ENCODE data around the gene NHLRC4.

NHLRC4 gene

GRCh38 chr16:525123-525519 lies 41.7 kb upstream of the NHLRC4 start:
- peaks cover 40% of the 10 kb centered on the region for H3K4me1 ChIP-seq (ENCODE audit: control insufficient read depth, insufficient read depth, low read length)
- no peak overlapping the region for H3K27ac ChIP-seq (ENCODE audit: low read length)
- H3K9me3 ChIP-seq (ENCODE audit: control insufficient read depth in 2 of 2, low read length in 2 of 2): no peaks in the 10 kb centered on the region
- H3K36me3 ChIP-seq (ENCODE audit: control insufficient read depth in 2 of 2, insufficient read depth in 2 of 2, low read length in 2 of 2): peaks cover 6 to 9% of the 10 kb centered on the region in 2 donors
- H3K27me3 ChIP-seq (ENCODE audit: control insufficient read depth in 1 of 2, insufficient read depth in 2 of 2, low read length in 2 of 2): no peaks in the 10 kb centered on the region
- H3K4me3 ChIP-seq (ENCODE audit: low read length in 2 of 2): peak overlapping the region in 1 of 2 donors; percentile 85
- H3K9ac ChIP-seq (ENCODE audit: low read length in 2 of 2): no peak overlapping the region

GRCh38 chr16:525520-526180 lies 41.2 kb upstream of the NHLRC4 start:
- H3K9ac ChIP-seq (ENCODE audit: low read length in 2 of 2): peak overlapping the region; percentile 73 to 87
- peaks cover 41% of the 10 kb centered on the region for H3K4me1 ChIP-seq (ENCODE audit: control insufficient read depth, insufficient read depth, low read length)
- H3K27ac ChIP-seq (ENCODE audit: low read length): peak overlapping the region; percentile 89

GRCh38 chr16:526181-527014 lies 40.4 kb upstream of the NHLRC4 start:
- Histone ChIP-seq H3K27ac (ENCODE audit: low read length) (peak overlapping the region; percentile 89), H3K9me3 (ENCODE audit: control insufficient read depth in 2 of 2, low read length in 2 of 2) (no peaks in the 10 kb centered on the region), H3K27me3 (ENCODE audit: control insufficient read depth in 1 of 2, insufficient read depth in 2 of 2, low read length in 2 of 2) (no peaks in the 10 kb centered on the region), H3K4me3 (ENCODE audit: low read length in 2 of 2) (peak overlapping the region; percentile 55 to 85), H3K4me1 (ENCODE audit: control insufficient read depth, insufficient read depth, low read length) (peaks cover 41% of the 10 kb centered on the region), H3K9ac (ENCODE audit: low read length in 2 of 2) (peak overlapping the region; percentile 73 to 87), H3K36me3 (ENCODE audit: control insufficient read depth in 2 of 2, insufficient read depth in 2 of 2, low read length in 2 of 2) (no peaks in the 10 kb centered on the region)

More at GRCh38 chr16:525520-526180, 41.2 kb upstream of the NHLRC4 start:
- Histone ChIP-seq H3K9me3 (ENCODE audit: control insufficient read depth in 2 of 2, low read length in 2 of 2) (no peaks in the 10 kb centered on the region), H3K4me3 (ENCODE audit: low read length in 2 of 2) (peak overlapping the region in 1 of 2 donors; percentile 85), H3K27me3 (ENCODE audit: control insufficient read depth in 1 of 2, insufficient read depth in 2 of 2, low read length in 2 of 2) (no peaks in the 10 kb centered on the region), H3K36me3 (ENCODE audit: control insufficient read depth in 2 of 2, insufficient read depth in 2 of 2, low read length in 2 of 2) (peaks cover 1 to 4% of the 10 kb centered on the region in 2 donors)

- Histone ChIP-seq H3K9ac (ENCODE audit: low read length in 2 of 2) (peak within 1 kb of the TSS; percentile 78 to 87), H3K27ac (ENCODE audit: low read length) (peak within 1 kb of the TSS; percentile 89), H3K4me3 (ENCODE audit: low read length in 2 of 2) (peak within 1 kb of the TSS; percentile 77 to 85), H3K27me3 (ENCODE audit: control insufficient read depth in 1 of 2, insufficient read depth in 2 of 2, low read length in 2 of 2) (no peaks in the 10 kb centered on the region), H3K36me3 (ENCODE audit: control insufficient read depth in 2 of 2, insufficient read depth in 2 of 2, low read length in 2 of 2) (no peaks in the 10 kb centered on the region), H3K9me3 (ENCODE audit: control insufficient read depth in 2 of 2, low read length in 2 of 2) (no peaks in the 10 kb centered on the region), H3K4me1 (ENCODE audit: control insufficient read depth, insufficient read depth, low read length) (peaks cover 41% of the 10 kb centered on the region)
These were observed 39.5 kb upstream of the NHLRC4 start, which contains the start of gene CAPN15 for GRCh38 chr16:527015-527903. Gene CAPN15 (plus strand): TSS chr16:527712. CDS start chr16:546839, 19,127 bp downstream.

GRCh38 chr16:528111-529011 lies 38.4 kb upstream of the NHLRC4 start:
- Histone ChIP-seq H3K36me3 (ENCODE audit: control insufficient read depth in 2 of 2, insufficient read depth in 2 of 2, low read length in 2 of 2) (no peaks in the 10 kb centered on the region), H3K4me3 (ENCODE audit: low read length in 2 of 2) (peak overlapping the region; percentile 77 to 85), H3K27ac (ENCODE audit: low read length) (no peak overlapping the region), H3K27me3 (ENCODE audit: control insufficient read depth in 1 of 2, insufficient read depth in 2 of 2, low read length in 2 of 2) (no peaks in the 10 kb centered on the region), H3K4me1 (ENCODE audit: control insufficient read depth, insufficient read depth, low read length) (peaks cover 41% of the 10 kb centered on the region), H3K9ac (ENCODE audit: low read length in 2 of 2) (peak overlapping the region; percentile 68 to 78), H3K9me3 (ENCODE audit: control insufficient read depth in 2 of 2, low read length in 2 of 2) (no peaks in the 10 kb centered on the region)

GRCh38 chr16:529012-529575 lies 37.7 kb upstream of the NHLRC4 start:
- Histone ChIP-seq H3K36me3 (ENCODE audit: control insufficient read depth in 2 of 2, insufficient read depth in 2 of 2, low read length in 2 of 2) (no peaks in the 10 kb centered on the region), H3K9me3 (ENCODE audit: control insufficient read depth in 2 of 2, low read length in 2 of 2) (no peaks in the 10 kb centered on the region), H3K4me3 (ENCODE audit: low read length in 2 of 2) (peak overlapping the region; percentile 77 to 85), H3K27ac (ENCODE audit: low read length) (no peak overlapping the region), H3K4me1 (ENCODE audit: control insufficient read depth, insufficient read depth, low read length) (peaks cover 41% of the 10 kb centered on the region), H3K9ac (ENCODE audit: low read length in 2 of 2) (peak overlapping the region; percentile 68 to 78), H3K27me3 (ENCODE audit: control insufficient read depth in 1 of 2, insufficient read depth in 2 of 2, low read length in 2 of 2) (no peaks in the 10 kb centered on the region)

GRCh38 chr16:530111-530817 lies 36.5 kb upstream of the NHLRC4 start:
- Histone ChIP-seq H3K4me1 (ENCODE audit: control insufficient read depth, insufficient read depth, low read length) (peaks cover 37% of the 10 kb centered on the region), H3K9me3 (ENCODE audit: control insufficient read depth in 2 of 2, low read length in 2 of 2) (no peaks in the 10 kb centered on the region), H3K27ac (ENCODE audit: low read length) (no peak overlapping the region), H3K4me3 (ENCODE audit: low read length in 2 of 2) (no peak overlapping the region), H3K36me3 (ENCODE audit: control insufficient read depth in 2 of 2, insufficient read depth in 2 of 2, low read length in 2 of 2) (no peaks in the 10 kb centered on the region), H3K27me3 (ENCODE audit: control insufficient read depth in 1 of 2, insufficient read depth in 2 of 2, low read length in 2 of 2) (no peaks in the 10 kb centered on the region), H3K9ac (ENCODE audit: low read length in 2 of 2) (no peak overlapping the region)

GRCh38 chr16:531494-532125 lies 35.2 kb upstream of the NHLRC4 start:
- no peaks in the 10 kb centered on the region for H3K27me3 ChIP-seq (ENCODE audit: control insufficient read depth in 1 of 2, insufficient read depth in 2 of 2, low read length in 2 of 2)
- H3K9me3 ChIP-seq (ENCODE audit: control insufficient read depth in 2 of 2, low read length in 2 of 2): no peaks in the 10 kb centered on the region
- H3K4me1 ChIP-seq (ENCODE audit: control insufficient read depth, insufficient read depth, low read length): peaks cover 24% of the 10 kb centered on the region

More at GRCh38 chr16:531494-532125, 35.2 kb upstream of the NHLRC4 start:
- no peak overlapping the region for H3K27ac ChIP-seq (ENCODE audit: low read length)
- H3K36me3 ChIP-seq (ENCODE audit: control insufficient read depth in 2 of 2, insufficient read depth in 2 of 2, low read length in 2 of 2): no peaks in the 10 kb centered on the region
- H3K4me3 ChIP-seq (ENCODE audit: low read length in 2 of 2): no peak overlapping the region
- H3K9ac ChIP-seq (ENCODE audit: low read length in 2 of 2): no peak overlapping the region

All from stomach smooth muscle (tissue), 2 donors.